Stomach (tissue), 4 donors: ENCODE results near the gene ZFYVE1.
"Not testable (repeated sequence)": the region's sequence is repeated elsewhere in the genome, so short reads cannot be mapped to it uniquely, and the experiment has no call there.

ENCODE experiments used
- POLR2A ChIP-seq, 4 donors: fragments of 450-650 bp; IDR thresholded peaks; one replicate each; pipeline ENCODE4 v1.6.1; 2016; ENCODE audit warnings: antibody characterized with exemption in 4 of 4, control low read depth in 2 of 4, mild to moderate bottlenecking in 1 of 4, moderate library complexity in 1 of 4
- TF ChIP-seq, protein P1 (sequence below), 7 experiments: fragments of 450-650 bp in 4 of 7; fragments of 200-600 bp in 3 of 7; sonication (generic) in 3 of 7; IDR thresholded peaks; one replicate each; pipeline ENCODE4 v1.5.1; 2016 to 2019; ENCODE audit warnings: antibody characterized with exemption in 7 of 7, control low read depth in 2 of 7, mild to moderate bottlenecking in 1 of 7

DNA sequence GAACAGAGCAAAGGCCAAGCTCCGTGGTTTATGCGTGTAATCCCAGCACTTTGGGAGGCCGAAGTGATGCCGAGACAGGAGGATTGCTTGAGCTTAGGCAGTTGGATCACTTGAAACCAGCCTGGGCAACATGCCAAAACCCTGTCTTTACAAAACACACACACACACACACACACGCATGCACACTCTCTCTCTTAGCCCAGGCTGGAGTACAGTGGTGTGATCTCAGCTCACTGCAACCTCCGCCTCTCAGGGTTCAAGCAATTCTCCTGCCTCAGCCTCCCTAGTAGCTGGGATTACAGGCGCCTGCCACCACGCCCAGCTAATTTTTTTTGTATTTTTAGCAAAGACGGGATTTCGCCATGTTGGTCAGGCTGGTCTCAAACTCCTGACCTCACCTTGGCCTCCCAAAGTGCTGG is 64.6 kb downstream of the ZFYVE1 start:
- TF ChIP-seq, protein P1, sequence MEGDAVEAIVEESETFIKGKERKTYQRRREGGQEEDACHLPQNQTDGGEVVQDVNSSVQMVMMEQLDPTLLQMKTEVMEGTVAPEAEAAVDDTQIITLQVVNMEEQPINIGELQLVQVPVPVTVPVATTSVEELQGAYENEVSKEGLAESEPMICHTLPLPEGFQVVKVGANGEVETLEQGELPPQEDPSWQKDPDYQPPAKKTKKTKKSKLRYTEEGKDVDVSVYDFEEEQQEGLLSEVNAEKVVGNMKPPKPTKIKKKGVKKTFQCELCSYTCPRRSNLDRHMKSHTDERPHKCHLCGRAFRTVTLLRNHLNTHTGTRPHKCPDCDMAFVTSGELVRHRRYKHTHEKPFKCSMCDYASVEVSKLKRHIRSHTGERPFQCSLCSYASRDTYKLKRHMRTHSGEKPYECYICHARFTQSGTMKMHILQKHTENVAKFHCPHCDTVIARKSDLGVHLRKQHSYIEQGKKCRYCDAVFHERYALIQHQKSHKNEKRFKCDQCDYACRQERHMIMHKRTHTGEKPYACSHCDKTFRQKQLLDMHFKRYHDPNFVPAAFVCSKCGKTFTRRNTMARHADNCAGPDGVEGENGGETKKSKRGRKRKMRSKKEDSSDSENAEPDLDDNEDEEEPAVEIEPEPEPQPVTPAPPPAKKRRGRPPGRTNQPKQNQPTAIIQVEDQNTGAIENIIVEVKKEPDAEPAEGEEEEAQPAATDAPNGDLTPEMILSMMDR (IDR thresholded peaks at IDR 0.05), result not testable (repeated sequence)
- TF ChIP-seq POLR2A (IDR thresholded peaks at IDR 0.05), result not testable (repeated sequence)
